CD4-positive, alpha-beta memory T cell (primary cell): ENCODE results near the gene SPAG5. TPM values are rescaled to one million over a fixed set of nuclear protein-coding genes. Genes with fewer than 3 reads are reported as not detected.

Source experiments
- polyA plus RNA-seq, 2 donors: library from polyadenylated mRNA; unstranded; fragments of 300-500 nt; fragmentation: Illumina TruSeq; gene quantifications; one replicate each; pipeline ENCODE4 v1.2.3, GENCODE V29; 2021
- total RNA-seq, 2 experiments: library from RNA; stranded (reverse); gene quantifications; one replicate each; pipeline ENCODE4 v1.2.3, GENCODE V29; 2021

Gene SPAG5
- total and polyA plus RNA-seq, 4 experiments from 2014 or later: 1.4 to 10.2 (median 9.2) TPM; not detected in 1

Other genes starting within 250 kb of the SPAG5 start
- 10 to 100 TPM; 27.8 to 28.7 TPM for gene POLDIP2, start 241.5 kb downstream of the SPAG5 start, total RNA-seq
- 100 to 1,000 TPM in 1 of 2 donors, 10 to 100 TPM in 1; 67.8 to 125 TPM for gene POLDIP2, start 241.5 kb downstream of the SPAG5 start, polyA plus RNA-seq
- not detected for gene SEBOX, start 233.8 kb downstream of the SPAG5 start, total RNA-seq
- not detected for gene SEBOX, start 233.8 kb downstream of the SPAG5 start, polyA plus RNA-seq
- gene VTN, start 228.7 kb downstream of the SPAG5 start, total RNA-seq: under 1 TPM in 1 of 2 experiments, not detected in 1; 0.28 TPM
- not detected for gene VTN, start 228.7 kb downstream of the SPAG5 start, polyA plus RNA-seq
- gene SARM1, start 227.3 kb downstream of the SPAG5 start, total RNA-seq: 10 to 100 TPM; 37.6 to 40.3 TPM
- gene SARM1, start 227.3 kb downstream of the SPAG5 start, polyA plus RNA-seq: 1 to 10 TPM; 7.3 to 9.7 TPM
- 1 to 10 TPM; 2.4 to 2.6 TPM for gene SLC46A1, start 192.8 kb downstream of the SPAG5 start, total RNA-seq
- 1 to 10 TPM in 1 of 2 donors, not detected in 1; 2.3 TPM for gene SLC46A1, start 192.8 kb downstream of the SPAG5 start, polyA plus RNA-seq
- not detected for gene SLC13A2, start 125.4 kb downstream of the SPAG5 start, total RNA-seq
- not detected for gene SLC13A2, start 125.4 kb downstream of the SPAG5 start, polyA plus RNA-seq
- gene FOXN1, start 92.7 kb downstream of the SPAG5 start, total RNA-seq: not detected
- gene FOXN1, start 92.7 kb downstream of the SPAG5 start, polyA plus RNA-seq: not detected
- gene UNC119, start 46.4 kb downstream of the SPAG5 start, total RNA-seq: 10 to 100 TPM; 38.8 to 39.6 TPM
- 10 to 100 TPM; 31.8 to 44.0 TPM for gene UNC119, start 46.4 kb downstream of the SPAG5 start, polyA plus RNA-seq
- 10 to 100 TPM; 57.9 to 58.2 TPM for gene PIGS, start 27.5 kb downstream of the SPAG5 start, total RNA-seq
- 10 to 100 TPM; 57.3 to 69.8 TPM for gene PIGS, start 27.5 kb downstream of the SPAG5 start, polyA plus RNA-seq
- gene ALDOC, start 22.1 kb downstream of the SPAG5 start, total RNA-seq: 10 to 100 TPM; 30.1 to 33.7 TPM
- 10 to 100 TPM; 50.2 to 62.2 TPM for gene ALDOC, start 22.1 kb downstream of the SPAG5 start, polyA plus RNA-seq
- gene RSKR, start 15.2 kb upstream of the SPAG5 start, total RNA-seq: 10 to 100 TPM; 27.2 to 29.6 TPM
- not detected for gene RSKR, start 15.2 kb upstream of the SPAG5 start, polyA plus RNA-seq
- 100 to 1,000 TPM; 132 to 149 TPM for gene BLTP2, start 46.1 kb upstream of the SPAG5 start, total RNA-seq
- 10 to 100 TPM; 23.5 to 49.9 TPM for gene BLTP2, start 46.1 kb upstream of the SPAG5 start, polyA plus RNA-seq
- gene SDF2, start 62.9 kb upstream of the SPAG5 start, total RNA-seq: 10 to 100 TPM; 41.5 to 48.1 TPM
- gene SDF2, start 62.9 kb upstream of the SPAG5 start, polyA plus RNA-seq: 10 to 100 TPM; 56.3 to 92.0 TPM
- 100 to 1,000 TPM in 1 of 2 experiments, 10 to 100 TPM in 1; 96.5 to 102 TPM for gene SUPT6H, start 63.2 kb upstream of the SPAG5 start, total RNA-seq
- gene SUPT6H, start 63.2 kb upstream of the SPAG5 start, polyA plus RNA-seq: 10 to 100 TPM in 1 of 2 donors, under 1 TPM in 1; 0.81 to 24.0 TPM
- 10 to 100 TPM; 14.3 to 17.4 TPM for gene PROCA1, start 112.9 kb upstream of the SPAG5 start, total RNA-seq
- gene PROCA1, start 112.9 kb upstream of the SPAG5 start, polyA plus RNA-seq: 1 to 10 TPM in 1 of 2 donors, under 1 TPM in 1; 0.12 to 1.4 TPM
- gene RAB34, start 118.8 kb upstream of the SPAG5 start, total RNA-seq: 1 to 10 TPM; 4.0 to 6.3 TPM
- 1 to 10 TPM; 3.0 to 8.7 TPM for gene RAB34, start 118.8 kb upstream of the SPAG5 start, polyA plus RNA-seq
- gene RPL23A, start 121.0 kb upstream of the SPAG5 start, total RNA-seq: 1,000 to 10,000 TPM; 3,285 to 3,424 TPM
- gene RPL23A, start 121.0 kb upstream of the SPAG5 start, polyA plus RNA-seq: 1,000 to 10,000 TPM; 5,402 to 5,583 TPM
- 1 to 10 TPM; 1.0 to 2.2 TPM for gene TLCD1, start 127.2 kb upstream of the SPAG5 start, total RNA-seq
- under 1 TPM in 1 of 2 donors, not detected in 1; 0.52 TPM for gene TLCD1, start 127.2 kb upstream of the SPAG5 start, polyA plus RNA-seq
- 10 to 100 TPM; 11.4 to 13.8 TPM for gene NEK8, start 129.8 kb upstream of the SPAG5 start, total RNA-seq
- 1 to 10 TPM; 1.9 to 4.5 TPM for gene NEK8, start 129.8 kb upstream of the SPAG5 start, polyA plus RNA-seq
- 10 to 100 TPM; 31.2 to 32.9 TPM for gene TRAF4, start 145.0 kb upstream of the SPAG5 start, total RNA-seq
- gene TRAF4, start 145.0 kb upstream of the SPAG5 start, polyA plus RNA-seq: 1 to 10 TPM in 1 of 2 donors, under 1 TPM in 1; 0.61 to 2.5 TPM
- 10 to 100 TPM; 19.0 to 23.0 TPM for gene FAM222B, start 243.8 kb upstream of the SPAG5 start, total RNA-seq
- 10 to 100 TPM in 1 of 2 donors, 1 to 10 TPM in 1; 7.9 to 23.2 TPM for gene FAM222B, start 243.8 kb upstream of the SPAG5 start, polyA plus RNA-seq